Stimulated activated CD4-positive, alpha-beta T cell treated with anti-CD3 and anti-CD28 coated beads, Interleukin-12 subunit alpha, Interleukin-12 subunit beta, amount 100 ng/mL, for 48 hours (primary cell): ENCODE measurements around the gene SORL1-AS1.

Experiments
- DNase-seq, 3 donors: peaks; one replicate each; pipeline ENCODE4 v3.0.0-alpha.2; 2020; ENCODE audit warnings: low read depth in 2 of 3, low spot score in 1 of 3

Gene SORL1-AS1

DNA sequence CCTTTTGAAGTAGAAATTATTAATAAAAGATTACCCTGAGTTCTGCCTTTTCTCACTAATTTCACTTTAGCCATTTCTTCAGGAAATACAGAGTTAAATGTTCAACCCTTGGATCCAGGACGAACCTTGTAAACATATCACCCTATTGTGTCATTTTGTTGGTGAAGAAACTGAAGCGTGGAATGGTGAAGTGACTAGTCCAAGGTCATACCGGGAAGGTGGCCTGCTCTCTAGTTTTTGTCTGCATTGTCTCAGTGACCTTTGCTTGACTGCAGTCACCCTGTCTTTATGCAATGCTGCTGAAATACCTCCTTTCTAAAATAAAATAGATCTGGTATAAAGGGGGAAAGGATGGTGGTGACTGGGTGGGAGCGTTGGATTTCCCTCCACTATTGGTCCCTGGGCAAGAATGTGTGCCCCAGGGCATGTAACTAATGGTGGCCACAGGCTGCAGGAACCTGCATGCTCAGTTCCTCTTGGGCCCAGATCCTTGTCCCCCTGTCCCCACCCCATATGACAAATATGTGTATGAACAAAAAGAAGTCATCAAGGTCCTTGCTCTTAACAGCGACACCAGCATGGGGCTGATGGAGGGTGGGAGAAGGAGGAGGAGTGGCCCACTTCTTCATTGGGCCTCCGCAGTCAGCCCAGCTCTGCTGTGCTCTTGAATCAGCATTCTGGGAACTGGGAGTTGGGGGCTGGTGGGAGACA lies 977 bp upstream of the SORL1-AS1 start:
- no peak for DNase-seq

DNA sequence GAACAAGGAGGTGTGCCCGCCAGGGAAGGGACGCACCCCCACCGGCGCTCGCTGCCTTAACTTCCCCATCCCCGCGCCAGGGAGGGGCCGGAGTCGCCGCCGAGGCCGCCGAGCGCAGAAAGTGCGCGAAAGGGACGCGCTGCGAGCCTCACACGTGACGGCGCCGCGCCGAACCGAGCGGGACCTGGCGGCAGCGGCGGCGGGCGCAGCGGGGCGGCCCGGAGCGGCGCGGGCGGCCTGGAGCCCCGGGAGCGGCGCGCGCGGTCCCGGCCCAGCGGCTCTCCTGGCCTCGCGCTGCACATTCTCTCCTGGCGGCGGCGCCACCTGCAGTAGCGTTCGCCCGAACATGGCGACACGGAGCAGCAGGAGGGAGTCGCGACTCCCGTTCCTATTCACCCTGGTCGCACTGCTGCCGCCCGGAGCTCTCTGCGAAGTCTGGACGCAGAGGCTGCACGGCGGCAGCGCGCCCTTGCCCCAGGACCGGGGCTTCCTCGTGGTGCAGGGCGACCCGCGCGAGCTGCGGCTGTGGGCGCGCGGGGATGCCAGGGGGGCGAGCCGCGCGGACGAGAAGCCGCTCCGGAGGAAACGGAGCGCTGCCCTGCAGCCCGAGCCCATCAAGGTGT lies 670 bp downstream of the SORL1-AS1 start, which contains the start of gene SORL1:
SORL1 (plus strand) TSS at position 329 of the 623 bp plus-strand sequence; CDS start at position 347, 18 bp downstream.
- peak; percentile 57 to 71 (median 58) for DNase-seq

DNA sequence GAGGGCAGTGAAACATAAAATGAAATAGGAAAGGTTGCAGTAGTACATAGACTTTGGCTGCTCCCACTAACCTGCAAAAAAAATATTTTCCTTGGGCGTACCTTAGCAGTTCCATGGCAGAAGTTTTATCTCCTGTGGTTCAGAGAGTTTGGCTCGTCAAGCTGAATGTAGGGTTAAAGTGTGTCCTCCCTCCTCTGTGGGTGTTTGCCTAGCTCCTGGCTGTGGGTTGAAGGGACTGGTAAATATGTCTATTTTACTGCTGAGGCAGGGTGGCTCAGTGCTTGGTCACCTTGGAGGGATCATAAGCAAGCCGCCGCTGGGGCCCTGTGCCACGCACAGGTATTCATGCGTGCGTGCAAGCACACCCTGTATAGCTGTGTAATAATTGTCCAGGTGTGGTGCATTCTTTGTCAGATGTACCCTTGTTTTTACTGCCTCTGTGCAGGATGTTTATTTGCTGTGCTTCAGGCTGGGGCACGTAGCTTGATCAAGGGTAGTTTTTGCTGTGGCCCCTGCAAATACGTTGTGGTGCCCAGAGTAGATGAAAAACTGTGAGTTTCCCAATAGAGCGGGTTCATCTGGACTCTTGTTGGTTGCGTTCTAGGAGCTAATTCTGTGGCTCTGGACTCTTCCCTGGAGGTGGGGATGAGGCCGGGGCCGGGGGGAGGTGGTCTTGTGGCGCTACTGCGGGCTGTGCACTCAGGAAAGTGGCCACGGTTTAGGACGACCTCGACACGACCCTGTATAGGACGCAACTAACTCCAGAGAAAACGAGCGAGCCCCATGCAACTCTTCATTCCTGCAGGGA lies 1.4 kb downstream of the SORL1-AS1 start:
- DNase-seq = no peak

DNA sequence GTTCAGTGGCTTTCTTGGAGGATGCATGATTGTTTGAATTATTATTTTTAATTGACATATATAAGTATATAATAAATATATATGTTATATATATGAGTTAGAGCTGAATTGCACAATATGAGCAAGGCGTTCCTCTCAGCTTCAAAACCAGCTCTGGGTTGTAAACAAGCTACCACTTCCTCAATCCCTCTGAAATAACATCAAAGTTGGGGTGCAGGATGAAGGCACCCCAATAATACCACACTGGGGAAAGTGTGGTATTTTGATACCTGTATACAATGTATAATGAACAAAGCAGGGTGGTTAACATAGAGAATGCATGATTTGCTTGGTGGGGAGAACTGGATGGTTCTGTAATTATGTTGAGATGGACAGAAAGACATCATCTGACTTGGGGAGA lies 2.4 kb downstream of the SORL1-AS1 start:
- DNase-seq = no peak

DNA sequence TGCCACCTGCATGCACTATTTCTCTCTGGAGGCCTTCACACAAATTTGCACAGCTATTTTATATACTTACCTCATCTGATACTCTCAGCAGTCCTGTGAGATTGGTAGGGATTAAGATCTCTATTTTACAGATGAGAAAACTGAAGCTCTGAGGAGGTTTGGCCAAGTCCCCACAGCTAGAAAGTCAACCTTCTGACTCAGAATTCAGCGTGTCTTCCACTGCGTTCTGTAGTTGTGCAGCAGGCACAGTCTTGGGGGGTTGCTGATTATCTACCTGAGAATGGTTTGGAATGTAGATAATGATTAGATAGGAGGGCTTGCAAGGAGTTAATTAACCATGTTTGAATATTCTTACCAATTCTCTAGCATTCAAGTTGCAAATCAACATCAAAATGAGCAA lies 3.1 kb downstream of the SORL1-AS1 start:
- DNase-seq = no peak

DNA sequence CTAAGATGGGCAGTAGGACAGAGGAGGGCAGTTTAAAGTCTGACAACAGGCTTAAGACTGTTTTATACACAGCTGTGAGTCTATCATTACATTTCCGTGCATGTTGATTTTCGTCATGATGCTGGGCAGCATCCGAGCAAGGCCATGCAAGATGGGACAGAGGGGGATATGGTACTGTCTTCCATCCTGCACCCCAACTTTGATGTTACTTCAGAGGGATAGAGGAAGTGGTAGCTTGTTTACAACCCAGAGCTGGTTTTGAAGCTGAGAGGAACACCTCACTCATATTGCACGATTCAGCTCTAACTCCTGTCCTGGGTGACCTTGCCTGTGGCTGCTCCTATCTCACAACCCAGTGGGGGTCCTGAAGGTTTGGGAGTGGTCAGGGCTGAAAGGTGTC lies 3.6 kb downstream of the SORL1-AS1 start:
- DNase-seq = no peak

DNA sequence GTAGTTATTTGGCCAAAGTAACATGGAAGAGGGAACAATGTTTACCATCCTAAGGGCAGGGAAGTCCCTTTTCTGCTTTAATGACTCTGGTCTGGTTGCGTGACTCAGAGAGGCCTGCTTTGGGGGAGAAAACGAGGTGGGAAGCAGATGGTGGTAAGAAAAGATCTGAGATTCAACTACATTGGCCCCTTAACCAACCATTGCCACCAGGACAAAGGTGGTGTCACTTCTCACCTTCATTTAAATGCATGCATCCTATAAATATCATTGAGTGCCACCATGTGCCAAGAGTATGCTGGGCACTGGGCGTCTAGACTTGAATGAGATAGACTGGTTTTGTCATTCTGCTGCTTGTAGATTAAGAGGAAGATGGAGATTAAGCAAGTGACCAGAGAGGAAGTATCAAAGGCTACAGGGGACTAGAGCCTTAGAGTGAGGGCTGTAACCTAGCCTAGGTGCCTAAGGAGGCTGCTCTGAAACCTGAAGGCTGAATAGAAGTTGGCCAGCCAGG lies 4.3 kb downstream of the SORL1-AS1 start:
- DNase-seq = no peak

DNA sequence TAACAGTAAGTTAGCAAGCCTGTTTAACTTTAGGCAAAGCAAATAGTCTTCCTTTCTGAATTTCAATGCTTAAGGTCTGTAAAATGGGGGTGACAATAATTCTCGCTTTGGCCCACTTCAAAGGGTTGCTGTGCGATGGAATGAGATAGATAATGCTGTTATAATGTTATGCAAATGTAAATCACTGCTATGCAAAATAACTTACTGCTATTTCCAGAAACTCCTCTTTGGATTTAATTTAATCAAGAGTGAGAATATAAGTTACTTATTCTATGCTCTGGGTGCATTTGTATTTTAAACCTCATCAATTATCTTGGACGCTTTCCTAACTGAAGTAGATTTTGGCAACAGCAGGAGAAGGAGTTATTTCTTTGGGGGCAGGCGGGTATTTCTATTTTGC lies 4.8 kb downstream of the SORL1-AS1 start:
- no peak for DNase-seq

DNA sequence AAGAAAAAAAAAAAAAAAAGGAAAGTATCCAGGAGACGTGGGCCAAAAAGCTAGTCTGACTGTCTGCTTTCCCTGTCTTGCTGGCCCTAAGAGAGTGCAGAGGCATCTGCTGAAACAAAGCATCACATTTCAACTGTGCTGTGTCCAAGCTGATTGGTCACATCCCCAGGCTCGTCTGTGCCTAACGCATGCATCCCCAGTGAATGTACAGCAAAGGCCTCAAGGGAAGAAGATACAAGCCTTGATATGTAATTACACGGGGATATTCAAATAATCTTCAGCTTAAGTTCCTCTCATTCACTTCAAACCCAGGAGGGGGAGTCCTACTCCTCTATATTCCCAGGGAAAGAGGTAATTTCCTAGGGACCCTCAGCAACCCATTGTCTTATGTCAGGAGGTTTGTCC lies 6.0 kb downstream of the SORL1-AS1 start:
- no peak for DNase-seq

DNA sequence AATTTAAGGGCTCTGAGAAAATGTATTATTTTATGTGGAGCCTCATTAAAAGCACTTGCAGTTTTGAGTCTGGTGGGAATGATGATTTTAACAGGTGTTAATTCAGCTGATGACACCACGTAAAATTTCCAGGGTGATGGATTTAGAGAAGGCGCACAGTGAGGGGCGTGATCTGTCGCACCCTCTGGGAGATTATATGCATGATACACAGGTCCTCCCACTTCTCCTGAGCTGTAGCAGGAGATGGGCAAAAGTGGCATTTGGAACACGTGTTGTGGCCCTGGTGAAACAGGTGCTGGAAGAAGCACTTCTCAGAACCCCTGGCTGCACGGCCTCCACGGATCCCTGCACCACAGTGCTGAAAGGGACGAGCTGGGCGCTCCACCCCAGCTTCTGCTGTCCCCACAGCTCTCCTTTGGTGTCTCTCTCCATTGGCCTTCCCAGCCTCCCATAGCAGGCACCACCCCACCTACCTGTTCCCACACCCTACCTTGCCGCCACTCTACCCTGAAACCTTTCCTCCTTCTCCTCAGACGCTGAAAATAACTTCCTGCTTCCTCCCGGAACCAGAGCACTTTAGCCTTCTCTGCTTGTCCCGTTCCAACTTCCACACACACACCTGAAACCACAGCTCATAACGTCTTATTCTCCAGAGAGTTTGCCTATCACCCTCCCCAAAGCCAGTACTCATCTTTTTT lies 7.5 kb downstream of the SORL1-AS1 start:
- DNase-seq = no peak

DNA sequence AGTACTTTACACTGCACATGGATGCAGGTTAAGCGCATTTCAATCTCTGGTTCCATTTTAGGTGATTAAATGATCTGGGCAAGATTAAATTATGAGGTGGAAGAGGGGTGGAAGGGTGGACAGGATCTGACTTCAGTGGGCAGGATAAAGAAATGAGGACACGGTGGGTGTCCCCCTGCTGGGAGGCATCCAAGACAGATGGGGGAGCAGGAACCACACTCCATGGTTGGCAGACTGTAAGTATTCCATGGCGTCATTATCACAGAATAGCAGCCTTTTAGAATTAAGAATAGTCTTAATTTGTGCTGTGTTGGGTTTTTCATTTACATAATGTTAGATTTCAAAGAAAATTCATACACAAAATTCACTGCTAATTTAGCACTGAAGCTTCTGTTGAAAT lies 8.2 kb downstream of the SORL1-AS1 start:
- no peak for DNase-seq

DNA sequence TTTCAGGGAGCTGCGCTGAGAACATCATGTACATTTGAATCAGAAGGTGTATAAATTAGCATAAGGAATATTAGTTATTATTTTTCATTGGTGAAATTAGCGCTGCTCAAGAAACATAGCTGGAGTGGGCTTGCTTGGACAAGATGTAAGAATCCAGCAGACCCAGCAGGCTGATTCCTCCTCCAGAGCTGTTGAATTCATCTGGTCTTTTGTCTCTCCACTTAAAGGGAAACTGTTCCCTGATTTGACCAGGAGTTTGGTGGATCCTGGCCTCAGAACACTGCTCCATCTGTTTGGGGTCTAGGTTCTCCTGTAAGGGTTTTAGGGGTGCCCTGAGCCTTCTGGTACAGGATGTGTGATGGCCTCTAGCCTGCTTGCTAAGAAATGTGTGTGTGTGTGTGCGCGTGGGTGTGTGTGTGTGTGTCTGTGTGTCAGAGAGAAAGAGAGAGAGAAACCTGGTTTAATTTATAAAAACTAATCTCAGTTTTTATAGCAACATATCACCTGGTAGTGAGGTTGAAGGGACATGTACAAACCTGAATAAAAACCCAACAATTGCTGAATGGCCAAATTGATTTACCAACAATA lies 9.0 kb downstream of the SORL1-AS1 start:
- DNase-seq = no peak

DNA sequence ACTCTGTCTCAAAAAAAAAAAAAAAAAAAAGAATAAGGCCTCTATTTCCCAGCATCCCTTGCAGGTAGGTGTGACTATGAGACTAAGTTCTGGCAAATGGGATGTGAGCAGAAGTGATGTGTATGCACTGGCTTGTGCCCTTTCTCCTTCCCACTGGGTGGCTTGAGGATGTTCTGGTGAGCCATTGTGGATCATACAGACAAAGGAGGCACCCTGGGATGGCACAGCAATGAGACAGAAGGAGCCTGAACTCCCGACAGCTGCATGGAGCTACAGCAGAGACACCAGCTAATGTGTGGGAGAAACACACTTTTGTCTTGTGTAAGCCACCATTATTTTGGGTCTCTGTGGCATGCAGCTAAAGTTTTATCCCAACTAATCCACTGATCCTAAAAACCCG lies 11.2 kb downstream of the SORL1-AS1 start:
- no peak for DNase-seq

DNA sequence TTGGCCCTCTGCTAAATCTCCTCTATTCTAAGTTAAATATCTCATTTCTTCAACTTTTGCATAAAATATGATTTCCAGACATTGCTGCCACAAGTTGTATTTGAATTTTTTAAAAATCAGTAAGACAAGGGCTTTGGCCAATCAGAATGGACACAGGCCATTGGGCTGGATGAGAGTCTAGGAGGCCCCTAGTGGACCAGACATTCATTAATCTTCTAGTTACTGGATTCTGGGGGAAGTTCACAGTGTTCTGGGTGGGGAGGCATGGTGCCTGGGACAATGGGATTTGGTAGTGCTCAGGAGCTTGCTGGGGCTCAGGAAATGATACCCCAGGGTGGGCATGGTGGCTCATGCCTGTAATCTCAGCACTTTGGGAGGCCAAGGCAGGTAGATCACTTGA lies 13.0 kb downstream of the SORL1-AS1 start:
- DNase-seq = no peak

DNA sequence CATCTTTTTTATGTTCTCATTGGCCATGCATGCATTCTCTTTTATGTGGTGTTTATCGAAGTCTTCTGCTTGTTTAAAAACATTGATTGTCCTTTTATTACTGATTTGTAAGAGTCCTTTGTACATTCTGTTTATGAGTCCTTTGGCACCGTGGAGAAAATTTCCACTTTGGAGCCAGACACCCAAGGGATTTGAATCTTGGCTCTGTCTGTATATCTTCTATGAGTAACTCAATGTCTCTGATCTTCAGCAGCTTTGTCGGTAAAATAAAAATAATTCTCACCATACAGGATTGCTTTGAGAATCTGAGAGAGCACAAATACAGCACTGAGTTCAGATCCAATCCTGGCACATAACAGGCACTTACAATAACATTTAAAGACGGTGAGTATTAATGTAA lies 13.4 kb downstream of the SORL1-AS1 start:
- DNase-seq = no peak

DNA sequence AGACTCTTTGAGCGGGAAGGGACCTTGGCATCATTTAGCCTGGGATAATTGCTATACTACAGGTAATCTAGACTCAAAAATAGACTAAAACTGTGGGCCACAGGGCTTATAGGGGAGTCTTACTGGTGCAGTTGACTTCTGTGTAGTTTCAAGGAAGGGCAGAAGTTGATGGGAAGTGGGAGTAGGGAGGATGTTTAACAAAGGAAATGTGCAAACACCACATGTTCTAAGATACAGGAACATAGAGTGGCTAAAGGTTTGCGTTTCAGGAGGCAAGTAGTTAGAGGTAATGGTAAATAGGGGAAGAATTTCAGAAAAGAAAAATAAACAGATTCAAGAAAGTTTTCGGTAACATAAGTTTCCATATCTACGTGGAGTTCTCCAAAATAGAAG lies 15.1 kb downstream of the SORL1-AS1 start:
- DNase-seq = no peak

DNA sequence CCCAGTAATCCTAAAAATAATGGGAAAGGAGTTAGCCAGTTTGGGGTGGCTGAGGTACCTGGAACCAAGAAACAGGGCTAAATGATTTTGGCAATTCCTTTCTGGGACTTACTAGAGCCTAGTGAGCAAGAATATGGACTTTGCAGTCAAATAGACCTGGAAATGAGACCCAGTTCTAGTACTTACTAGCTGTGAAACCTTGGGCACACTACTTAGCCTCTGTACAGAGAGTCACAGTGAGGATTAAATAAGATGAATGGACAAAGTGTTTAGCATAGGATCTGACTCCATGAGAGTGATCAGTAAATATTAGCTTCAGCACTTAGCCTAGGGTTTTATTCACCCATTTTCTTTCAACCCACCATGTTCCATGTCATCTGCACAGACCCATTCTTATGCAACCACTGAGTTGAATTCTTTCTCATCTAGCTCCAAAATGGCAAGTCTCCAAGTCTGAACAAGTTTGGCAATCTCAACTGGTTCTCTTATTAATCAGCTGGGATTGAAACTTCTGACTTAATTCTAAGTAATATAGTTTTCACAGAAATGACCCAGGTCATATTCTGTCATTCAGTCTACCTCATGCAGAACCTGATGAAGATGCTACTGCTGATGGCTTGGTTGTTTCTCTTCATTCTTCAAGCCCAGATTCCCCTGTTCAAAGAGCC lies 15.6 kb downstream of the SORL1-AS1 start:
- DNase-seq = no peak

DNA sequence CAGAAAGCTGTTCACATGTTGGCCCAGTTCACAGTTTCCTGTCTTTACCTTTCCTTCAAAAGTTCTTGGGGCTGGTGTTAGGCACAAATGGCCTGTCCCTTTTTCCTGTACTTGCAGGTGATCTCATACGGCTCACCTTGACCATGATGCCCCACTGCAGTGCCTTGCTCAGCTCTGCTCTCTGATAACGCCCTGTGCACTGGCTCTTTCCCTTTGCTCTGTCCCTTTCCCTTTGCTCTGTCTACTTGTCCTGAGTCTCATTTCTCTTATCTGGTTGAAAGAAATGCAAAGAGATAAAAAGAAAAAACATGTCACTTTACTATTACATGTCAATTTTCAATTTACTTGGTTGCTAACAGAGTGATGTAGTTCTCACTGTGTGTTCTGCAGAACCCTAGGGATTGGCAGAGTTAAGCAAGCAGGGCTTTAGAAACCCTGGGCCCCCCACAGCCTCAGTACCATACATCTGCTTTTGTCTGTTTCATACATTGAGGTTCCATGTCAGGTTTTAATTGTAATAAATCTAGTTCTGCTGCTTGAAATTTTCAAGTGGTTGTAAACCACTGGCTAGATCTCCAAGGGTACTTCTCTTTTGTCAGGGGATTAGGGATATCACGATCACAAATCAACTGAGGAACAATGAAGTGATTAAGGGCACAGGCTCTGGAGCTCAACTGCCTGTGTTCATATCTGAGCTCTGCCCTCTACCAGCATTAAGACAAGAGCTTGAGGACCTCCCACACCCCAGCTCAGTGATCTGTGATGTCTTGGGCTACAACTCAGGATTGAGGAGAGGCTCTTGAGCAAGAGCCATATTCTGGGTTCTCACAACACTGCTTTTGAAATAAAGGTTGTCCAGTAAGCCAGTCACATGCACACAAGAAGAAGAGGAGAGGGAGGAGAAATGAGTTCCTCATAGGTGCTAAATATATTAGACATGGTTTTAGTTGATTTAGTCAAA lies 16.9 kb downstream of the SORL1-AS1 start:
- no peak for DNase-seq

DNA sequence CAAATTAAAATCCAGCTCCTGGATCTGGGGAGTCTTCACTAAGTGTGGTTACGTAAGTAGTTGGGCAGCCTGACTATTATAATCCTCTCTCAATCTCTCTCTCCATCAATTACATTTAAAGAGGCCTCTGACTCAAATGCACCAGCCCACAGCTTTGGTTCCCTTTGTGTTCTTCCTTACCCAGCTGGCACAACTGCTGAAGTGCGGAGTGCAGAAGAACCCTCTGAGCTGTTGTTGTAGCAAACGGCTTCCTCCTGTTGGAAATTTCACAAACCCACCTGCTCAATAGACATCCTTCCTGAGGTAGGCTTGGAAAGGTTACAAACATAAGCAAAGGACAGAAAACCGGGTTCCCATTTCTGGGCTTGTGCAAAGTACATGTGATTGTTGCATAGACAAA lies 17.6 kb downstream of the SORL1-AS1 start:
- no peak for DNase-seq
